AG09319 (cell line): ENCODE data around the gene LRRFIP2.

Source experiments
- DNase-seq: peaks from one replicate; pipeline ENCODE4 v3.0.0-alpha.2; 2010; ENCODE audit warnings: low read depth; ENCODE audit errors: extremely low read depth
- TF ChIP-seq, protein P1 (sequence below): IDR thresholded peaks from 2 replicates; pipeline ENCODE4 v1.5.1; 2011; ENCODE audit warnings: low read depth, mild to moderate bottlenecking, inconsistent platforms, low read length, moderate library complexity

LRRFIP2 gene

DNA sequence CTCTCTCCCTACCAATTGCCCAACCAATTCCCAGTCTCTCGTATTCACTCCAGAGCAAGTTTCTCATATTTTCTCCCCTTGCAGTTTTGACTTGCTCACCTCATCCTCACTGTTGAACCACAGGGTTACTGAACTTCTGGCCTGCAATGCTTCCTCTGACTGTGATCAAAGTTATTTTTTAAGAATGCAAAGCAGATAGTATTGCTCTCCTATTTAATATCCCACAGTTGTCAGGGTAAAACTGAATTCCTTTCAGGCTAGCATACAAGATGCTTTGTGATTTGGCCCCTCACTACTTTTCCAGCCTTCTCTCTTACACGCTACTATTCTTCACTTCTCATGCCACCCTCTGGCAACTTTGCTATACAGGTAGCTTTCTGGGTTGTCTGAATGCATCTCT, 80.9 kb downstream of the LRRFIP2 start:
- TF ChIP-seq, protein P1, sequence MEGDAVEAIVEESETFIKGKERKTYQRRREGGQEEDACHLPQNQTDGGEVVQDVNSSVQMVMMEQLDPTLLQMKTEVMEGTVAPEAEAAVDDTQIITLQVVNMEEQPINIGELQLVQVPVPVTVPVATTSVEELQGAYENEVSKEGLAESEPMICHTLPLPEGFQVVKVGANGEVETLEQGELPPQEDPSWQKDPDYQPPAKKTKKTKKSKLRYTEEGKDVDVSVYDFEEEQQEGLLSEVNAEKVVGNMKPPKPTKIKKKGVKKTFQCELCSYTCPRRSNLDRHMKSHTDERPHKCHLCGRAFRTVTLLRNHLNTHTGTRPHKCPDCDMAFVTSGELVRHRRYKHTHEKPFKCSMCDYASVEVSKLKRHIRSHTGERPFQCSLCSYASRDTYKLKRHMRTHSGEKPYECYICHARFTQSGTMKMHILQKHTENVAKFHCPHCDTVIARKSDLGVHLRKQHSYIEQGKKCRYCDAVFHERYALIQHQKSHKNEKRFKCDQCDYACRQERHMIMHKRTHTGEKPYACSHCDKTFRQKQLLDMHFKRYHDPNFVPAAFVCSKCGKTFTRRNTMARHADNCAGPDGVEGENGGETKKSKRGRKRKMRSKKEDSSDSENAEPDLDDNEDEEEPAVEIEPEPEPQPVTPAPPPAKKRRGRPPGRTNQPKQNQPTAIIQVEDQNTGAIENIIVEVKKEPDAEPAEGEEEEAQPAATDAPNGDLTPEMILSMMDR = no peak
- no peak for DNase-seq

DNA sequence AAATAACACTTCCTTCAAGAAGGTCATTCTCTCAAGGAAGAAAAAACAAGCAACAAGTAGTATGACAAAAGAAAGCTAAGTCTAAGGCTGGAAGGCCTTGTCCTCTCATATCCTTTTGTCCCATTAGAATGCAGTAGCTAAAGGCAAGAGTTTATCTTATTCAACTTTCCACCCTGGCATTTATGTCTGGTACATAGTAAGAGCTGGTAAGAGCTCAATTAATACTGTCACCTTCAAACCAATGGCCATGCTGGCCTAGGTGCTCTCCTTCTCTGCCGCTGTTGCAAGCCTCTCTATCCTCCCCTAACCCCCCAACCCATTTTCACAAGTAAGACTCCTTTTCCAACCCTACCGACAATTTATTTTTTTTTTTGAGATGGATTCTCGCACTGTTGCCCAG, 81.9 kb downstream of the LRRFIP2 start:
- TF ChIP-seq, protein P1 = no peak
- DNase-seq = no peak

GRCh38 chr3:37087870-37088269, 86.5 kb downstream of the LRRFIP2 start:
- TF ChIP-seq, protein P1 = no peak
- no peak for DNase-seq

DNA sequence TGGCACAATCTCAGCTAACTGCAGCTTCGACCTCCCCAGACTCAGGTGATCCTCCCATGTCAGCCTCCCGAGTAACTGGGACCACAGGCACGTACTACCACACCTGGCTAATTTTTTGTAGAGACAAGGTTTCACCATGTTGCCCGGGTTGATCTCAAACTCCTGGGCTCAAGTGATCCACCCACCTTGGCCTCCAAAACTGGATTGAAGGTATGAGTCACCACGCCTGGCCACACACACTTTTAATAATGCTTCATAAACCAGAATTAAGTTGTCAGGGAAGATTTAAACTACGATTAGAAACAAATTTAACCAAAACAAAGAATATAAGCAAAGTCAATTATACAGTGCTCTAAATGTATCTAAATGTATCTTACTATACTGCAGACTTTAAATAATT, 87.5 kb downstream of the LRRFIP2 start:
- no peak for DNase-seq
- TF ChIP-seq, protein P1 = no peak

DNA sequence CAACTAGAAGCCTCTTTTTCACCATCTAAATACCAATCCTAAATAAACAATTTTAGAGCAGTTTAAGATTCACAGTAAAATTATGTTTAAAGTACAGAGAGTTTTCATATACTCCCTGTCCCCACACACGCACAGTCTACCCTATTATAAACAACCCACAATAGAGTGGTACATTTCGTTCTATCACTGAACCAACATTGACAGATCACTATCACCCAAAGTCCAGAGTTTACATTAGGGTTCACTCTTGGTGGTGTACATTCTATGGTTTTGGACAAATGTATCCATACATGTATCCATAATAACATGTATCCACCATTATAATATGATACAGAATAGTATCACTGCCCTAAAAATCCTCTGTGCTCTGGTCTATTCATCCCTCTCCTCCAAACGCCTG, 92.1 kb downstream of the LRRFIP2 start:
- no peak for DNase-seq
- TF ChIP-seq, protein P1 = no peak

GRCh38 chr3:37075955-37076354, 98.4 kb downstream of the LRRFIP2 start:
- TF ChIP-seq, protein P1 = no peak
- no peak for DNase-seq

DNA sequence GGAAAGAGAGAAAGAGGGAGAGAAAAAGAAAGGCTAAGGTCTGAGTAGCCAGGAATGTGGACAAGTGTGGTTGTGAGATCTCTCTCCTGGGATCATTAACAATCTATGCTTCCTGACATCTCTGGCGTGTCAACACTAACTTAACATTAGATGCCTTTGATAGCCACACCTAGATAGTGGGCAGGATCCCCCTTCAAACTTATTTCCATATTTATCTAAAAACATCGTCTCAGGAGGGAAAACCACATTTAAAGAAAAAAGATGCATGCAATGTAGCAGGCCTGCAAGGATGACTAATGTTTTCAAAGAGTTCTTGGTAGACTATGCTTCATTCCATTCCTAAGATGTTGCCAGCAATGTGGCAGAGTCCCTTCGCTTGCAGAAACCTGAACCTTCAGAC, 100.2 kb downstream of the LRRFIP2 start:
- TF ChIP-seq, protein P1 = no peak
- DNase-seq = no peak
